Endometrium (tissue), 2 donors: ENCODE measurements around the gene SCLY.

ENCODE experiments used
- FAIRE-seq: peaks from 2 replicates; lab custom pipeline; 2012; peaks lifted over from hg19 to GRCh38; lab: Jason Lieb, UNC
- donor health status: control.
- donor health status: control.

The SCLY gene

GRCh38 chr2:238140721-238141540, 80.1 kb downstream of the SCLY start:
- FAIRE-seq, result no peak

GRCh38 chr2:238141541-238142318, 80.9 kb downstream of the SCLY start:
- no peak for FAIRE-seq

- FAIRE-seq, result no peak
Observed at GRCh38 chr2:238142382-238143205, 81.8 kb downstream of the SCLY start.

GRCh38 chr2:238143239-238143951, 82.6 kb downstream of the SCLY start:
- FAIRE-seq, result no peak

GRCh38 chr2:238144262-238144661, 83.5 kb downstream of the SCLY start:
- FAIRE-seq, result no peak

- no peak for FAIRE-seq
Observed at GRCh38 chr2:238145046-238145445, 84.2 kb downstream of the SCLY start.

- FAIRE-seq, result no peak
Observed at GRCh38 chr2:238145851-238146250, 85.0 kb downstream of the SCLY start.

GRCh38 chr2:238146884-238147544, 86.2 kb downstream of the SCLY start:
- no peak for FAIRE-seq

GRCh38 chr2:238148981-238149380, 88.2 kb downstream of the SCLY start:
- FAIRE-seq, result no peak
